IPS DF 6.9 (cell line): ENCODE data around the gene CSNK2B.

ENCODE experiments used
- DNase-seq: peaks from one replicate; pipeline ENCODE4 v3.0.0-alpha.2; 2013; ENCODE audit warnings: low read depth, low spot score
- H3K27ac ChIP-seq: one replicate; pipeline ENCODE4 v1.5.1; 2013; ENCODE audit warnings: low read length, control low read depth
- H3K27me3 ChIP-seq: 2 replicates; pipeline ENCODE4 v1.6.1; 2013; ENCODE audit warnings: mild to moderate bottlenecking, low read length; ENCODE audit not compliant: control insufficient read depth, insufficient read depth
- H3K36me3 ChIP-seq: 2 replicates; pipeline ENCODE4 v1.6.1; 2013; ENCODE audit warnings: low read length; ENCODE audit not compliant: control insufficient read depth, insufficient read depth
- H3K4me1 ChIP-seq: 2 replicates; pipeline ENCODE4 v1.6.1; 2013; ENCODE audit warnings: low read length; ENCODE audit not compliant: control insufficient read depth, insufficient read depth
- H3K4me3 ChIP-seq: 2 replicates; pipeline ENCODE4 v1.5.1; 2013; ENCODE audit warnings: mild to moderate bottlenecking, low read length
- H3K9me3 ChIP-seq: 2 replicates; pipeline ENCODE4 v1.6.1; 2013; ENCODE audit warnings: low read length, inconsistent platforms; ENCODE audit not compliant: control insufficient read depth, insufficient read depth
- WGBS: extraction: QIAGEN DNeasy Blood & Tissue Kit; methylation state at CpG from one replicate; pipeline ENCODE4 v1.1.7; 2013; ENCODE audit warnings: mixed read lengths, missing lambda C conversion rate; ENCODE audit not compliant: insufficient read length, insufficient coverage; 5-methylcytosine and 5-hydroxymethylcytosine counted together

The CSNK2B gene

DNA sequence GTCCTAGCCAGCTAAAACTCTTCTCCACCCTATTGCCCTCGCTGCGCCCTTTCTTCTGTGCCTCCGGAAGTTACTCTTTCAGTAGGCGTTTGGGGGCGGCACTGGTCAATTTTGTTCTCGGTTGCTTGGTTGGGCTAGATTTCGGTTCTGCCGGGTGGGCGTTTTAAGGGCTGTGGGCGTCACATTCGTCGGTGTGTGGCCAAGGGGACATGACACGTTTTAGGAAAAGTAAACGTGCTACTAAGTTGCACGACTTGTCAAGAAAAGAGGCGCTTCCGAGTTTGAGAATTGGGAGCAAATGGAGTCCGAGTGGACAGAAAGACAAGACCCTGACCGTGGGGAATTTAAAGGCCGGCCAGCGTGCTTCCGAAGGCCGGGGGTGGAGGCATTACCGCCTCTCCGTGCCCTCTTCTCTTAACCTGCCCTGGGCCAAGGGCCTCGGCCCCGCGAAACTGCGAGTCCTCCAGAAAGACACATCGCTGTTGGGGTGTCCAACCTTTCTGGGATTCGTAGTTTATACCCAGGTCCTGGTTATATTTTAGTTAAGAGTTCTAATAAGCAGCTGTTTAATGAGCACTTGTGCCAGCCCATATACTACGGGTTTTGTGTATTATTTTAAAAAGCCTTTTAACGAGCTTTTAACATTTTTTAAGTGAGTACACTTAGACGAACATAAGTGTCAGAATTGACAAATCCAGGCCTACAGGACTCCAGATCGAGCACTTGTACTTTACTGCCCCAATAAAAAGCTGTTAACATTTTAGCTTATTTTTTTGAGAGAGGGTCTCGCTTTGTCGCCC is 12.8 kb upstream of the CSNK2B start:
- no peak for DNase-seq
- H3K27me3 ChIP-seq, result no peaks in the 10 kb centered on the region
- WGBS, result no CpG with 5 or more reads among the region's 37 CpGs
- H3K4me1 ChIP-seq, result no peaks in the 10 kb centered on the region
- no peaks in the 10 kb centered on the region for H3K9me3 ChIP-seq
- H3K4me3 ChIP-seq, result peak overlapping the region; percentile 90; the same call in 1 of the 2 replicates
- H3K36me3 ChIP-seq, result peaks cover 11% of the 10 kb centered on the region; the same call in 1 of the 2 replicates
- no peak overlapping the region for H3K27ac ChIP-seq

DNA sequence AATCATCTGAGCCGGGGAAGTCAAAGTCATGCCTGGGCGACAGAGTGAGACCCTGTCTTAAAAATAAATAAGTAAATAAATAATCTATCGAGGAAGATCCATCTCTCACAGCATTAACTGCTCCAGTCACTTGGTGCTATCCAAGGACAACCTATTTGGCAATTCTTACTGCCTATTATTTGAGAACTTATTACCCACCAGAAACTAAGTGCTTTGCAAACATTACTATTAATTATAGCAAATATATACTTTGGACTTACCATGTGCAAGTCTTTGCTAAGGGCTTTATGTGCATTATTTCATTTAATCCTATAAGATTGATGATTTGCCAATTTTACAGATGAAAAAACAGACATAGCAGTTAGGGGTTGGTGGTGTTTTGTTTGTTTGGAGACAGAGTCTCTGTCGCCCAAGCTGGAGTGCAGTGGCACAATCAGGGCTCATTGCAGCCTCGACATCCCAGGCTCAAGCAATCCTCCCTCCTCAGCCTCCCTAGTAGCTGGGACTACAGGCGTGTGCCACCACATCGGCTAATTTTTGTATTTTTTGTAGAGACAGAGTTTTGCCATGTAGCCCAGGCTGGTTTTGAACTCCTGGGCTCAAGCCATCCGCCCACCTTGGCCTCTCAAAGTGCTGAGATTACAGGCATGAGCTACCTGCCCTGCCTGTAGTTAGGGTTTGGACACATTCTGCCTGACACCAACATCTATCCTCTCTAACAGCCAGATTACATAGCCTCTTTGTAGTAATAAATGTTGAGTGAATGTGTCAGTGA is 11.1 kb upstream of the CSNK2B start:
- H3K9me3 ChIP-seq, result no peaks in the 10 kb centered on the region
- no CpG with 5 or more reads among the region's 8 CpGs for WGBS
- no peaks in the 10 kb centered on the region for H3K27me3 ChIP-seq
- no peak overlapping the region for H3K27ac ChIP-seq
- H3K4me1 ChIP-seq, result 0 out of 2 replicates have a peak, but pooled peaks cover 2% of the 10 kb centered on the region
- DNase-seq, result no peak
- H3K36me3 ChIP-seq, result no peaks in the 10 kb centered on the region
- no peak overlapping the region for H3K4me3 ChIP-seq

DNA sequence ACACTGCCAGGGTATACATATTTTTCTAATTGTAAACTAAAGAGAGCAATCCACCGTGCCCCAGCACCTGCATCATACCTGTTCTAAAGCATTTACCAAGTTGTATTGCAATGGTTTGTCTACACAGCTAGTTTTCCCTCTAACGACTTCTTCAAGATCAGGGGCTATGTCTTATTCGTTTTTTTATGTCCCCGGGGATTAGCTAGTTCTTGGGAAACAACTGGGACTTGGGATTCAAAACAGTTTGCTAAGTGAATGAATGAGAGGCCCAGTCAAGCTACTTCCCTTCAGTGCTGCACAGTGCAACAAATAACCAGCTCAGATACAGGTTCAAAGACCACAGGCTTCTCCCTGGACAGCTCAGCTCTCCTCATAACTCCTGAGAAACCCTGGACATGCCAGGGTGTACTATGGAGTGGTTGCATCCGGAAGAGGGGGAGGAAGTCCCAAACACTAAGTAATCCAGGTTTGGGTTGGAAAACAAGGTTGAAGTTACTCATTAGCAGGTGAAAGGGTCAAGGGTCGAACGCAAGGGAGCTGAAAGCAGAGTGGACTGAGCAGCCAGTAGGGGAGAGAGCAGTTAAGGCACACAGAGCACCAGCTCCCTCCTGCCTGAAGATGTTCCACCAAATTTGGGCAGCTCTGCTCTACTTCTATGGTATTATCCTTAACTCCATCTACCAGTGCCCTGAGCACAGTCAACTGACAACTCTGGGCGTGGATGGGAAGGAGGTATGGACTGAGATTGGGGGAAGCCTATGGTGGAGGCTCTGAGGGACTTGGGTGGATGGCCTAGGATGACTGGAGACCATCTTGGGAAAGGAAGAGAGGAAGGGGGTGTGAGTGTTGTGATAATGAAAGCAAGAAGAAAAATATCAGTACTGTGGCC is 10.3 kb upstream of the CSNK2B start, which contains the start of gene APOM:
APOM (plus strand) TSS at position 546 of the 889 bp plus-strand sequence; CDS start at position 619, 73 bp downstream.
- H3K4me3 ChIP-seq, result no peak within 1 kb of the TSS
- no peaks in the 10 kb centered on the region for H3K27me3 ChIP-seq
- no peak within 1 kb of the TSS for H3K27ac ChIP-seq
- no peak for DNase-seq
- no CpG with 5 or more reads among the region's 8 CpGs for WGBS
- no peaks in the 10 kb centered on the region for H3K36me3 ChIP-seq
- 0 out of 2 replicates have a peak, but pooled peaks cover 2% of the 10 kb centered on the region for H3K4me1 ChIP-seq
- H3K9me3 ChIP-seq, result no peaks in the 10 kb centered on the region

DNA sequence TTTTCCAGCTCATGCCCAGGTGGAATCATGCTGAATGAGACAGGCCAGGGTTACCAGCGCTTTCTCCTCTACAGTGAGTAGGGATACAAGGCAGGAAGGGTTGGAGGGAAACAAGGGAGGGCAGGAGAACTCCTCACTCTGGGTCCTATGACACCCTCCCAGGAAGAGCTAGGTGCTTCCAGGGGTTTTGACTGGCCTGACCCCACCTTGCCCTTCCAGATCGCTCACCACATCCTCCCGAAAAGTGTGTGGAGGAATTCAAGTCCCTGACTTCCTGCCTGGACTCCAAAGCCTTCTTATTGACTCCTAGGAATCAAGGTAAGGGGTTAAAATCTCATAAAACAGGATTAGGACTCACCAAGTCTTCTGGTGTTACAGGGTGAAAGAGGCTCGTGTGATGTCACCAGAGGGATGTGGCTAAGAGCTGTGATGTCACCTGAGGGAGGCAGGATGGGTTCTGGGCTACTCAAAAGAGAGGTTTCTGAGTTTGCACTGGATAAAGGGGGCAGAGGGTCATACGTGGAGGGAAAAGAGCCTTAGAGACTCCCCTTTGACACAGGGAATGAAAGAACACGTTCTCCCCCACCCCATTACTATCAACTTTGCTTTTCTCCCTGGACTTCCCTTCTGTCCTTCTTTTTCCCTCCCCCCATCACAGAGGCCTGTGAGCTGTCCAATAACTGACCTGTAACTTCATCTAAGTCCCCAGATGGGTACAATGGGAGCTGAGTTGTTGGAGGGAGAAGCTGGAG is 8.3 kb upstream of the CSNK2B start:
- 0 out of 2 replicates have a peak, but pooled peaks cover 5% of the 10 kb centered on the region for H3K36me3 ChIP-seq
- no peak for DNase-seq
- no peak overlapping the region for H3K4me3 ChIP-seq
- no peak overlapping the region for H3K27ac ChIP-seq
- H3K9me3 ChIP-seq, result no peaks in the 10 kb centered on the region
- no peaks in the 10 kb centered on the region for H3K27me3 ChIP-seq
- WGBS, result no CpG with 5 or more reads among the region's 6 CpGs
- 0 out of 2 replicates have a peak, but pooled peaks cover 2% of the 10 kb centered on the region for H3K4me1 ChIP-seq

DNA sequence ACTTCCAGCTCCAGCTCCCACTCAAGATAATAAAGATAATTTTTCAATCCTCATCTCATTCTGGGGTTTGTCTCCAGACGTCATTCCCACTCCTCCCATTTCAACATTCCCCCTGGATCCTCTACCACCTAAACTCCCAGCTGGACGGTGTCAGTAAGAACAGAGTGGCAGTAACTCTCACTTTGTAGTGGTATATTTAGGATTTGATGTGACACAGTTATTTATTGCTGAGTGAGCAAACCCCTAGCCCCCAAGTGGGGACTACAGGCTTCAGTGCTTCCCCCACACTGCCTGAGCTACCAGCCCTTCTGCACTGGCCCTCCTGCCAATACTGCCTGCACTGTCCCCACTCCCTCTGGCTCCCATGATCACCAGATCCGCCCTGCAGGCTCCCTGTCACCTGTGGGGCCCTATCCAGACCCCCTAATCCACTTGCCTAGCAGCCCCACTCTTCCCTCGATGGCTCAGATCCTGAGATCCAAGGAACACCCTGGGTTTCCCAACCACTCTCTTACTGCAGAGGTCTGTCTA is 7.7 kb upstream of the CSNK2B start:
- H3K4me3 ChIP-seq, result no peak overlapping the region
- 0 out of 2 replicates have a peak, but pooled peaks cover 2% of the 10 kb centered on the region for H3K4me1 ChIP-seq
- 0 out of 2 replicates have a peak, but pooled peaks cover 5% of the 10 kb centered on the region for H3K36me3 ChIP-seq
- WGBS, result no CpG with 5 or more reads among the region's 4 CpGs
- H3K27ac ChIP-seq, result no peak overlapping the region
- no peak for DNase-seq
- no peaks in the 10 kb centered on the region for H3K9me3 ChIP-seq
- no peaks in the 10 kb centered on the region for H3K27me3 ChIP-seq

DNA sequence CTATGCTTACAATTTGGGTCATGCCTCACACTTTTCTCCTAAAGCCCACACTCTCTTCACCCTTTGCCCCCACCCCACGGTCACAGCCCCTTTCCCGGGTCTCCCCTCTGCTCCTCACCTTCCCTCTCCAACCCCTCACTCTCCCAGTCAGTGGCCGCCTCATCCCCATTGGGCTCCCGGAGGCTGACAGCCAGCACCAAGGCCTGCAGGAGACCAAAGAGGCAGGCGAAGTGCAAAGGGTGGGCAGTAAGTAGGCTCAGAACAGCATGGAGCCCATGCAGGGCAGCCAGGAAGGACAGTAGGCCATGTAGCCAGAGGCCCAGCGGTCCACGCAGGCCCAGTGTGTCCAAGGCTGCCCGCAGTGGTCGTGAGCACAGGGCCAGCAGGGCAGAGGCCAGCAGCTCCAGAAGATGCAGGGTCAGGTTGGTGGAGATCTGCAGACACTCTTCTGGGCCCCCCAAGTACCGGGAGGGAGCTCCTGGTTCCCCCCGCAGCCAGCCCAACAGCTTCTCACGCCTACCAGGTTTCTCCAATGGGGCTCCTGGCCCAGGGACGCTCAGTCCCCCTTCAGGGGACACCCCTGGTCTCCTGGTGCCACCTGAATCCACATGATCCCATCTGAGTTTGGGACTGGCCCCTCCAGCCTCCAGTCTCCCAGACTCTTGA is 6.8 kb upstream of the CSNK2B start:
- H3K27ac ChIP-seq, result no peak overlapping the region
- no peak for DNase-seq
- 0 out of 2 replicates have a peak, but pooled peaks cover 7% of the 10 kb centered on the region for H3K36me3 ChIP-seq
- no peak overlapping the region for H3K4me3 ChIP-seq
- no peaks in the 10 kb centered on the region for H3K9me3 ChIP-seq
- 0 out of 2 replicates have a peak, but pooled peaks cover 2% of the 10 kb centered on the region for H3K4me1 ChIP-seq
- WGBS, result no CpG with 5 or more reads among the region's 13 CpGs
- no peaks in the 10 kb centered on the region for H3K27me3 ChIP-seq

DNA sequence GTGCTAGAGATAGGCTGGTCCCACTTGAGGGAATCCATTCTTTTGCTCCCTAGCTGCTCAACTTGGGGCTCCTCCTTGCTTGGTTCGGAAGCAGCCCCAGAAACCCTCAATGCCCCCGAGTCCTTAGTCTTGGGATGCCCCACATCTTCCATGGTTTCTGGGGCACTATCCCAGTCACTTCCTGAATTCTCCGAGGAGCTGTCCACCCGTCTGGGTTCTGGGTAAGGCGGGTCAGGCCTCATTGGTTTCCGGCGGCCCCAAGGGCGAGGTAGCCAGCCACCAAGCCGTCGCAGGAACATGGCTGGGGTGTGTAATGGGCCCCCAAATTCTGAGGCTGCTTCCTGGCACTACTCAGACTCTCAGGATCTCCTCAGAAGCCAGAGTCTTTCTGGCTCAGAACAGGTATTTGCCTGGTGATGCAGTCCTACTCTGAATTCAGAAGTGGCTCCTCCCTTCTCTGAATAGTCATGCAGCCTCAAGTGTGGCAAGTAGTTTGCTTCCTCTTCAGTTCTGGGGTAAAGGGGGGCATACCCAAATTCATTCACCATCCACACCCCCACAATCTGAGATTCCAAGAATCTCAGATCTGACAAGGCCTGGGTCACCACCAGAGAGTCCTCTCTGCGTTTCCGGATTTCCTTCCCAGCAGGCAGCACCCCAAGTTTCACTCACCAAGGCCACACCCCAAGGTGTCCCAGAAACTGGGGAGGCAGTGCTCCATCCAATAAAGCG is 6.1 kb upstream of the CSNK2B start:
- Histone ChIP-seq H3K27ac (no peak overlapping the region), H3K4me1 (0 out of 2 replicates have a peak, but pooled peaks cover 2% of the 10 kb centered on the region), H3K9me3 (no peaks in the 10 kb centered on the region), H3K27me3 (no peaks in the 10 kb centered on the region), H3K36me3 (0 out of 2 replicates have a peak, but pooled peaks cover 7% of the 10 kb centered on the region), H3K4me3 (peak overlapping the region; percentile 77; the same call in 1 of the 2 replicates)
- no CpG with 5 or more reads among the region's 13 CpGs for WGBS
- no peak for DNase-seq

DNA sequence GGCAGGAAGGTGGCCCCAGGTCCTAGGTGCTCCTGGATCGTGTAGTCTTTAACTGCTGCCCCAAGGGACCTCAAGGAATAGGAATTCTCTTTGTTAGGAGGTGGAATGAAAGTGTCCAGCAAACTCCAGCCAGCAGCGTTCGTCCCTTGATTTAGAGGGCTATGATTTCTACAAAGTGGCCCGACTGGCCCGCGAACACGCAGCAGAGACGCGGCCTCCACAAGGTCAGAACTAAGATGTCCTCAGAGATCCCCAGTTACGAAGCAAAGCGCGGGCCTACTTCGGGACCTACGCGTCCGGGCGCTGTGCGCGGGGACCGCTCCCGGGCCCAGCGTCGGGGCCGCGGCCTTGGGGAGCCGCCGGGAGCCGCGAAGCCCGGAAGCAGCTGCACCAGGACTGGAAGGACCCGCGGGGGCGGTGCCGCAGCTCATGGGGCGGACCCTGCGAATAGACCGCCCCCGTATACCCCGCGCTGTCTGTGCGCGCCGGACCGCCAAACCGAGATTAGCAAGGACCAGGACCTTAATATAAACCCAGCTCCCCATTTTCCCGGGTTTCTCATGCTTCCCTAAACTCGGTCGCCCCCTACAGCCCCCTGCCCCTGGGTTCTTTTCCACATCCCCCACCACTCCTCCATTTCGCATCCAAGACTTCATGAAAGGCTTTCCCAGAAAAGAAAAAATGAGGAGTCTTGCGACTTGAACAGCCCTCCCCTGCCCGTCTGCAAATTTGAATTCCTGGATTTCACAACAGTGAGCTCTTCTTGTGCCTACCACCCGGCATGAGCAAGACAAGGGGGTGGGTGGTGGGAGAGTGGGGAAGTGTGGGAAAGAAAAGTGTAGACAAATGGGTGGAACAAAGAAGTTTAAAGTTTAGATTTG is 5.3 kb upstream of the CSNK2B start, which contains the start of gene C6orf47:
C6orf47 (minus strand) TSS at position 398 of the 881 bp plus-strand sequence. CDS start 831 bp downstream, outside the sequence.
- no peak for DNase-seq
- no CpG with 5 or more reads among the region's 52 CpGs for WGBS
- H3K4me1 ChIP-seq, result 0 out of 2 replicates have a peak, but pooled peaks cover 2% of the 10 kb centered on the region

More for the DNA sequence above, 5.3 kb upstream of the CSNK2B start, which contains the start of gene C6orf47:
- H3K36me3 ChIP-seq, result 0 out of 2 replicates have a peak, but pooled peaks cover 7% of the 10 kb centered on the region
- H3K27me3 ChIP-seq, result no peaks in the 10 kb centered on the region
- peak within 1 kb of the TSS; percentile 77; the same call in 1 of the 2 replicates for H3K4me3 ChIP-seq
- no peak within 1 kb of the TSS for H3K27ac ChIP-seq
- no peaks in the 10 kb centered on the region for H3K9me3 ChIP-seq
